Sigmoid colon (tissue), 7 donors: ENCODE data around the gene IGSF9B. TPM values are rescaled to one million over a fixed set of nuclear protein-coding genes. Genes with fewer than 3 reads are reported as not detected.

Experiments
- DNase-seq: peaks from one replicate; pipeline ENCODE4 v3.0.0-alpha.2; 2019
- H3K27ac ChIP-seq, 4 donors: fragments of 200-600 bp; sonication (generic); one replicate each; pipeline ENCODE4 v1.5.1; 2016 to 2019; ENCODE audit warnings: mild to moderate bottlenecking in 1 of 4
- H3K27me3 ChIP-seq, 3 donors: fragments of 200-600 bp; sonication (generic); one replicate each; pipeline ENCODE4 v1.5.1; 2019; ENCODE audit warnings: mild to moderate bottlenecking in 1 of 3
- H3K36me3 ChIP-seq, 4 donors: fragments of 200-600 bp; sonication (generic); one replicate each; pipeline ENCODE4 v1.5.1; 2016 to 2019
- H3K4me1 ChIP-seq, 4 donors: fragments of 200-600 bp; sonication (generic); one replicate each; pipeline ENCODE4 v1.5.1; 2017 to 2019
- H3K4me3 ChIP-seq, 4 donors: fragments of 200-600 bp; sonication (generic); one replicate each; pipeline ENCODE4 v1.5.1; 2017 to 2019; ENCODE audit warnings: mild to moderate bottlenecking in 2 of 4, moderate library complexity in 1 of 4
- H3K9me3 ChIP-seq, 4 donors: fragments of 200-600 bp in 3 of 4; sonication (generic) in 3 of 4; one replicate each; pipeline versions ENCODE4 v1.5.1 to v1.6.1; 2013 to 2019
- EP300 ChIP-seq, 4 donors: sonication (generic); formaldehyde crosslinking; IDR thresholded peaks; one replicate each; pipeline ENCODE4 v1.6.1; 2017; ENCODE audit warnings: antibody characterized with exemption in 4 of 4
- POLR2A ChIP-seq, 2 donors: fragments of 450-650 bp; IDR thresholded peaks; one replicate each; pipeline ENCODE4 v1.6.1; 2016; ENCODE audit warnings: antibody characterized with exemption in 2 of 2, mild to moderate bottlenecking in 2 of 2, moderate library complexity in 2 of 2
- POLR2AphosphoS5 ChIP-seq, 4 donors: sonication (generic); formaldehyde crosslinking; IDR thresholded peaks; one replicate each; pipeline ENCODE4 v1.6.1; 2017; ENCODE audit warnings: antibody characterized with exemption in 4 of 4
- WGBS, 2 donors: extraction: QIAGEN DNeasy Blood & Tissue Kit; methylation state at CpG; one replicate each; pipeline ENCODE4 v1.1.7; 2013; 5-methylcytosine and 5-hydroxymethylcytosine counted together
- intact Hi-C: fragments of 100-400 bp; cut with DNase I; formaldehyde crosslinking; loops from one replicate; pipeline ENCODE4 v1.15.1; 2023
- polyA plus RNA-seq, 3 donors: library from polyadenylated mRNA; stranded (reverse); fragments of 200-250 nt; gene quantifications; one replicate each; pipeline ENCODE4 v1.2.3, GENCODE V29; 2013
- total RNA-seq, 4 donors: library from RNA; depleted of rRNA; stranded (reverse); fragments of >200 nt; gene quantifications; one replicate each; pipeline ENCODE4 v1.1.0, GENCODE V29; 2016
- TF ChIP-seq, protein P1 (sequence below), 4 experiments: fragments of 450-650 bp in 3 of 4; fragments of 200-600 bp in 1 of 4; IDR thresholded peaks; one replicate each; pipeline ENCODE4 v1.5.1; 2016 to 2019; ENCODE audit warnings: antibody characterized with exemption in 4 of 4, mild to moderate bottlenecking in 3 of 4, moderate library complexity in 2 of 4
- donor health status: healthy with polysubstance abuse.
- donor health status: Bipolar disorder and iron deficiency.
- donor health status: healthy.

Gene IGSF9B
- total and polyA plus RNA-seq, 7 donors: under 0.01 to 53.7 (median 14.8) TPM; not detected in 1

- TF ChIP-seq POLR2AphosphoS5 (IDR thresholded peaks at IDR 0.05) (no peak), EP300 (IDR thresholded peaks at IDR 0.05) (no peak), POLR2A (IDR thresholded peaks at IDR 0.05) (no peak)
- TF ChIP-seq, protein P1, sequence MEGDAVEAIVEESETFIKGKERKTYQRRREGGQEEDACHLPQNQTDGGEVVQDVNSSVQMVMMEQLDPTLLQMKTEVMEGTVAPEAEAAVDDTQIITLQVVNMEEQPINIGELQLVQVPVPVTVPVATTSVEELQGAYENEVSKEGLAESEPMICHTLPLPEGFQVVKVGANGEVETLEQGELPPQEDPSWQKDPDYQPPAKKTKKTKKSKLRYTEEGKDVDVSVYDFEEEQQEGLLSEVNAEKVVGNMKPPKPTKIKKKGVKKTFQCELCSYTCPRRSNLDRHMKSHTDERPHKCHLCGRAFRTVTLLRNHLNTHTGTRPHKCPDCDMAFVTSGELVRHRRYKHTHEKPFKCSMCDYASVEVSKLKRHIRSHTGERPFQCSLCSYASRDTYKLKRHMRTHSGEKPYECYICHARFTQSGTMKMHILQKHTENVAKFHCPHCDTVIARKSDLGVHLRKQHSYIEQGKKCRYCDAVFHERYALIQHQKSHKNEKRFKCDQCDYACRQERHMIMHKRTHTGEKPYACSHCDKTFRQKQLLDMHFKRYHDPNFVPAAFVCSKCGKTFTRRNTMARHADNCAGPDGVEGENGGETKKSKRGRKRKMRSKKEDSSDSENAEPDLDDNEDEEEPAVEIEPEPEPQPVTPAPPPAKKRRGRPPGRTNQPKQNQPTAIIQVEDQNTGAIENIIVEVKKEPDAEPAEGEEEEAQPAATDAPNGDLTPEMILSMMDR (IDR thresholded peaks at IDR 0.05): no peak
- no peak overlapping the region for H3K27ac ChIP-seq
- WGBS, 2 donors: 91 to 92% methylated on average over 21 of the region's 21 CpGs
- H3K4me3 ChIP-seq: no peak overlapping the region
- no peak for DNase-seq
- no peaks in the 10 kb centered on the region for H3K27me3 ChIP-seq
- intact Hi-C loops: loop anchor here (1.0 kb wide), 1 partner anchor 214 kb away; no protein-coding TSS in a partner anchor
- H3K36me3 ChIP-seq: peaks cover 19 to 75% (median 37%) of the 10 kb centered on the region in 4 donors
- H3K4me1 ChIP-seq: peaks cover 0 to 24% (median 13%) of the 10 kb centered on the region in 4 donors
- H3K9me3 ChIP-seq: no peaks in the 10 kb centered on the region
Measured at GRCh38 chr11:133926466-133927246, 30.1 kb downstream of the IGSF9B start.

- WGBS, 2 donors: 94 to 95% methylated on average over 20 of the region's 20 CpGs
- Histone ChIP-seq H3K4me3 (no peak overlapping the region), H3K27ac (no peak overlapping the region), H3K9me3 (no peaks in the 10 kb centered on the region), H3K36me3 (peaks cover 25 to 76% (median 43%) of the 10 kb centered on the region in 4 donors), H3K27me3 (no peaks in the 10 kb centered on the region), H3K4me1 (peaks cover 0 to 24% (median 13%) of the 10 kb centered on the region in 4 donors)
- no peak for DNase-seq
- intact Hi-C loops: no loop called here
- TF ChIP-seq POLR2A (IDR thresholded peaks at IDR 0.05): no peak
- TF ChIP-seq, protein P1 (IDR thresholded peaks at IDR 0.05): no peak
Measured at GRCh38 chr11:133925756-133926155, 31.0 kb downstream of the IGSF9B start.

GRCh38 chr11:133924661-133925060 lies 32.1 kb downstream of the IGSF9B start:
- peaks cover 0 to 19% (median 13%) of the 10 kb centered on the region in 4 donors for H3K4me1 ChIP-seq
- TF ChIP-seq POLR2AphosphoS5 (IDR thresholded peaks at IDR 0.05) (no peak), EP300 (IDR thresholded peaks at IDR 0.05) (no peak), POLR2A (IDR thresholded peaks at IDR 0.05) (no peak)
- TF ChIP-seq, protein P1 (IDR thresholded peaks at IDR 0.05): no peak
- peaks cover 36 to 76% (median 54%) of the 10 kb centered on the region in 4 donors for H3K36me3 ChIP-seq
- H3K4me3 ChIP-seq: no peak overlapping the region
- no peaks in the 10 kb centered on the region for H3K9me3 ChIP-seq
- DNase-seq: no peak
- no peak overlapping the region for H3K27ac ChIP-seq
- intact Hi-C loops: no loop called here
- no peaks in the 10 kb centered on the region for H3K27me3 ChIP-seq
- 94 to 95% methylated on average over 11 of the region's 11 CpGs for WGBS, 2 donors

DNA sequence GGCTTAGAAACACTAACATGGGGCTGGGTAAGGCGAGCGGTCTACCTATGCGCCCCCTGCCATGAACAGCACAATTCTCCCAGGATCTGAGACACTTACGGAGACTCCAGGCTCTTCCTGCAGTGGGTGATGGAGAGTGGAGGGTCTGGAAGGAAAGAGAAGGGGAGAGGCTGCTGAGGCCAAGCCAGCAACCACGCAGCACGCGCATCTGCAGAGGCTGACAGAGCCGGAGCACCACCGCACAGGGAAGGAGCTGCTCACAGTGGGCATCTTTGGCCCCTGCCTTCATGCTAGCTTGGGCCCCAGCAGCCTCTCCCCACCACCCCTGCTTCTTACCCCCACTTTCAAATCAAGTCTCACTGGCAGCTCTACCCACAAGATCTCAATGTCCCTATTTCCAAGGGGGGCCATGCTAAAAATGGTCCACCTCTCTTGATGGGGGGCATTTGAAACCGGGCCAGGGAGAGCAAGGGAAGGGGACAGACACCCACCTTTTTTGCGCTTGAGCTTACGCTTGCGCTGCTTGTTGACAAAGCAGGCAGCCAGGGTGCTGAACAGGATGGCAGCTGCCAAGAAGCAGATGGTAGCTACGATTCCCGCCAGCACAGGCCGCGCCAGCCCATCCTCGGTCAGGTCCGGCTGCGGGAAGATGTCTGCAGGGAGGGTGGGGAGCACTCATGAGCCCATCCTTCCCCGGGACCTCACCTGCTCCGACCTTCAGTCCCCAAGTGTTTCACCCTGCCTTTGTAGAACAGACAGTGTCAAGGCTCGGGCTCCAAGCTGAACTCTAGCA lies 34.5 kb downstream of the IGSF9B start:
- intact Hi-C loops: no loop called here
- no peaks in the 10 kb centered on the region for H3K4me1 ChIP-seq
- no peak overlapping the region for H3K4me3 ChIP-seq
- H3K9me3 ChIP-seq: no peaks in the 10 kb centered on the region
- H3K27me3 ChIP-seq: no peaks in the 10 kb centered on the region
- no peak overlapping the region for H3K27ac ChIP-seq
- peaks cover 40 to 100% (median 65%) of the 10 kb centered on the region in 4 donors for H3K36me3 ChIP-seq
- WGBS, 2 donors: 95 to 97% methylated on average over 23 of the region's 23 CpGs
- TF ChIP-seq POLR2AphosphoS5 (IDR thresholded peaks at IDR 0.05) (no peak), EP300 (IDR thresholded peaks at IDR 0.05) (no peak), POLR2A (IDR thresholded peaks at IDR 0.05) (no peak)
- TF ChIP-seq, protein P1 (IDR thresholded peaks at IDR 0.05): no peak
- DNase-seq: no peak
